CD8-positive, alpha-beta memory T cell (primary cell): ENCODE measurements around the gene TTLL10. TPM values are rescaled to one million over a fixed set of nuclear protein-coding genes. Genes with fewer than 3 reads are reported as not detected.

ENCODE experiments used
- CTCF ChIA-PET: fragments of 350-600 bp; sonication (Branson Sonifier 250); formaldehyde crosslinking; loops from one replicate; lab custom pipeline; 2021; ENCODE audit warnings: antibody characterized with exemption; lab: Charles Lee
- POLR2A ChIA-PET: fragments of 350-600 bp; sonication (Branson Sonifier 250); formaldehyde crosslinking; loops from one replicate; lab custom pipeline; 2021; ENCODE audit warnings: antibody characterized with exemption; lab: Charles Lee
- DNase-seq, 5 donors: peaks; one replicate each; pipeline versions ENCODE4 v3.0.0 to v3.0.0-alpha.2; 2020 to 2022; ENCODE audit warnings: mixed read lengths in 1 of 5
- H3K27ac ChIP-seq: one replicate; pipeline ENCODE4 v1.7.0; 2013; ENCODE audit warnings: low read depth, mild to moderate bottlenecking, low read length, moderate library complexity
- H3K27me3 ChIP-seq: 2 replicates; pipeline ENCODE4 v1.7.0; 2013; ENCODE audit warnings: low read length, mild to moderate bottlenecking; ENCODE audit not compliant: insufficient read depth, poor library complexity, severe bottlenecking
- H3K36me3 ChIP-seq: 2 replicates; pipeline ENCODE4 v1.7.0; 2013; ENCODE audit warnings: mild to moderate bottlenecking, low read length, moderate library complexity; ENCODE audit not compliant: insufficient read depth
- H3K4me1 ChIP-seq: 2 replicates; pipeline ENCODE4 v1.7.0; 2013; ENCODE audit warnings: mild to moderate bottlenecking, low read length, moderate library complexity; ENCODE audit not compliant: insufficient read depth
- H3K4me3 ChIP-seq: 2 replicates; pipeline ENCODE4 v1.7.0; 2013; ENCODE audit warnings: mild to moderate bottlenecking, low read length
- H3K9me3 ChIP-seq: 2 replicates; pipeline ENCODE4 v1.7.0; 2013; ENCODE audit warnings: mild to moderate bottlenecking, low read length
- H3K27ac Mint-ChIP-seq, 8 donors: one replicate each; pipeline ENCODE4 v1.8.0; 2020 to 2021; ENCODE audit warnings: mixed read lengths in 8 of 8, mild to moderate bottlenecking in 6 of 8, inconsistent platforms in 3 of 8, moderate library complexity in 3 of 8
- H3K27me3 Mint-ChIP-seq, 2 donors: one replicate each; pipeline ENCODE4 v1.8.0; 2020 to 2021; ENCODE audit warnings: mixed read lengths in 2 of 2, mild to moderate bottlenecking in 1 of 2, moderate library complexity in 1 of 2
- H3K36me3 Mint-ChIP-seq, 3 donors: one replicate each; pipeline ENCODE4 v1.8.0; 2020 to 2021; ENCODE audit warnings: mixed read lengths in 3 of 3, inconsistent platforms in 1 of 3, mild to moderate bottlenecking in 1 of 3
- H3K4me1 Mint-ChIP-seq, 3 donors: one replicate each; pipeline ENCODE4 v1.8.0; 2020 to 2021; ENCODE audit warnings: mixed read lengths in 3 of 3, inconsistent platforms in 1 of 3, mild to moderate bottlenecking in 1 of 3
- H3K4me3 Mint-ChIP-seq, 7 donors: one replicate each; pipeline ENCODE4 v1.8.0; 2020 to 2021; ENCODE audit warnings: mixed read lengths in 7 of 7, mild to moderate bottlenecking in 6 of 7, moderate library complexity in 4 of 7, inconsistent platforms in 2 of 7
- H3K9me3 Mint-ChIP-seq, 5 donors: one replicate each; pipeline ENCODE4 v1.8.0; 2020 to 2022; ENCODE audit warnings: mixed read lengths in 5 of 5, mild to moderate bottlenecking in 3 of 5, moderate library complexity in 2 of 5, inconsistent platforms in 1 of 5
- polyA plus RNA-seq: library from polyadenylated mRNA; unstranded; fragments of 300-500 nt; fragmentation: Illumina TruSeq; gene quantifications from one replicate; pipeline ENCODE4 v1.2.3, GENCODE V29; 2021
- total RNA-seq, 2 experiments: library from RNA; stranded (reverse); gene quantifications; one replicate each; pipeline ENCODE4 v1.2.3, GENCODE V29; 2021

TTLL10 gene
- total and polyA plus RNA-seq, 3 experiments from 2014 or later = not detected

GRCh38 chr1:1198423-1199140 lies 24.9 kb downstream of the TTLL10 start:
- CTCF ChIA-PET = no interaction called here
- Histone ChIP-seq H3K27me3 (no peaks in the 10 kb centered on the region), H3K4me1 (peaks cover 7% of the 10 kb centered on the region), H3K4me3 (no peak overlapping the region), H3K27ac (no peak overlapping the region), H3K36me3 (no peaks in the 10 kb centered on the region), H3K9me3 (peaks cover 4% of the 10 kb centered on the region)
- Mint-ChIP-seq H3K4me3 (no peak overlapping the region), H3K9me3 (peaks cover 4 to 12% (median 7%) of the 10 kb centered on the region in 5 donors), H3K27me3 (peaks cover 0 to 2% of the 10 kb centered on the region in 2 donors), H3K27ac (peak overlapping the region in 2 of 8 donors; percentile 11 to 47), H3K36me3 (no peaks in the 10 kb centered on the region), H3K4me1 (peaks cover 0 to 8% (median 0%) of the 10 kb centered on the region in 3 donors)
- DNase-seq = peak in 1 of 5 donors; percentile 0
- POLR2A ChIA-PET = no interaction called here

- CTCF ChIA-PET = no interaction called here
- Mint-ChIP-seq H3K4me1 (peaks cover 0 to 8% (median 0%) of the 10 kb centered on the region in 3 donors), H3K4me3 (peak overlapping the region; percentile 30 to 79 (median 59)), H3K27ac (peak overlapping the region in 7 of 8 donors; percentile 29 to 87 (median 81)), H3K27me3 (peaks cover 0 to 2% of the 10 kb centered on the region in 2 donors), H3K36me3 (no peaks in the 10 kb centered on the region), H3K9me3 (peaks cover 4 to 9% (median 7%) of the 10 kb centered on the region in 5 donors)
- peaks cover 4% of the 10 kb centered on the region for H3K9me3 ChIP-seq
- H3K27me3 ChIP-seq = no peaks in the 10 kb centered on the region
- H3K4me1 ChIP-seq = peaks cover 7% of the 10 kb centered on the region
- POLR2A ChIA-PET = no interaction called here
- no peaks in the 10 kb centered on the region for H3K36me3 ChIP-seq
- peak in 2 of 5 donors; percentile 1 to 43 for DNase-seq
- no peak overlapping the region for H3K4me3 ChIP-seq
- H3K27ac ChIP-seq = no peak overlapping the region
Measured at GRCh38 chr1:1199141-1199960, 25.7 kb downstream of the TTLL10 start.

- Mint-ChIP-seq H3K27me3 (peaks cover 0 to under 1% of the 10 kb centered on the region in 2 donors), H3K27ac (peak overlapping the region in 7 of 8 donors; percentile 29 to 87 (median 84)), H3K4me1 (peaks cover 0 to 8% (median 0%) of the 10 kb centered on the region in 3 donors), H3K9me3 (peaks cover under 1 to 6% (median 1%) of the 10 kb centered on the region in 5 donors), H3K36me3 (no peaks in the 10 kb centered on the region), H3K4me3 (peak overlapping the region; percentile 30 to 79 (median 63))
- no peaks in the 10 kb centered on the region for H3K27me3 ChIP-seq
- no peaks in the 10 kb centered on the region for H3K9me3 ChIP-seq
- no peak overlapping the region for H3K27ac ChIP-seq
- DNase-seq = peak in 1 of 5 donors; percentile 53
- no peaks in the 10 kb centered on the region for H3K36me3 ChIP-seq
- H3K4me1 ChIP-seq = peaks cover 7% of the 10 kb centered on the region
- ChIA-PET CTCF (no interaction called here), POLR2A (no interaction called here)
- H3K4me3 ChIP-seq = no peak overlapping the region
Measured at GRCh38 chr1:1199961-1200875, 26.5 kb downstream of the TTLL10 start.

GRCh38 chr1:1200876-1201810 lies 27.5 kb downstream of the TTLL10 start:
- POLR2A ChIA-PET = no interaction called here
- peak overlapping the region; percentile 31 for H3K27ac ChIP-seq
- no peak overlapping the region for H3K4me3 ChIP-seq
- no peaks in the 10 kb centered on the region for H3K27me3 ChIP-seq
- H3K36me3 ChIP-seq = no peaks in the 10 kb centered on the region
- peaks cover 7% of the 10 kb centered on the region for H3K4me1 ChIP-seq
- H3K9me3 ChIP-seq = no peaks in the 10 kb centered on the region
- peak; percentile 80 to 89 (median 84) for DNase-seq
- H3K4me1 Mint-ChIP-seq = peaks cover 0 to 8% (median 0%) of the 10 kb centered on the region in 3 donors
- CTCF ChIA-PET = no interaction called here
- H3K27ac Mint-ChIP-seq = peak overlapping the region in 3 of 8 donors; percentile 45 to 87 (median 65)
- no peaks in the 10 kb centered on the region for H3K9me3 Mint-ChIP-seq
- H3K4me3 Mint-ChIP-seq = peak overlapping the region in 3 of 7 donors; percentile 40 to 88 (median 59)
- H3K36me3 Mint-ChIP-seq = no peaks in the 10 kb centered on the region
- no peaks in the 10 kb centered on the region for H3K27me3 Mint-ChIP-seq

DNA sequence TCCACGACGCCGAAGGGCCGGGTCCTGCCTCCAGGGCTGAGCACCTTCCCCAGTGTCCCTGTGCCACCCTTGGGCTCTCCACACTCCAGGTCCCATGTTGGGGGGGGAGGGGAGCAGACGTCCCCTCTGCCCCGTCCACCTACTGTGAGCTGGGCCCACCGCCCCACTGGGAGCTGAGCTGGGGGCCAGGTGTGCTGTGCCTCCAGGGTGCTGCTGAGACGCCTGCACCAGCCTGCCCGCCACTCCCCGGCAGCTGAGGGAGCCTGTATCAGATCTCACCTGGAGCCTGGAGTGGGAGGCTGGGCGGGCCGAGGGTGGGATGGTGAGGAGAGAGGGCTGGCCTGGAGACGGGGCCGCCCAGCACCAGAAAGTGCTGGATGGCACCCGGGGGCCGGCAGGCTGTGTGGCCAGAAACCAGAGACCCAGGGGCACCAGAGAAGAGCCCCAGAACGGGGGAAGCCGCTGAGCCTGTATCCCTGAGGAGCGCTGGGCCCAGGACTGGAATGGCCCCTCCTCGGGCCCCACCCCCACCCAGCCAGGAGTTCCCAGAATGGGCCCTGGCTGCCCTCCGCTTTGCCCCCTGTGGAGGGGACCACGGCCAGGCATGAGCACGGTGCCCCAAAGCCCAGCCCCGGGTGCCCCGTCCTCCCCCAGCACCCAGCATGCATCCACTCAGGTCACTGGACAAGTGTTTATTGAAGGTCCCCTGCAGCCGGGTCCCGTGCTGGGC lies 29.3 kb downstream of the TTLL10 start:
- no peaks in the 10 kb centered on the region for H3K36me3 ChIP-seq
- H3K27ac Mint-ChIP-seq = peak overlapping the region in 2 of 8 donors; percentile 4 to 89
- H3K4me3 Mint-ChIP-seq = no peak overlapping the region
- no peaks in the 10 kb centered on the region for H3K9me3 ChIP-seq
- no peak overlapping the region for H3K4me3 ChIP-seq
- no peaks in the 10 kb centered on the region for H3K27me3 ChIP-seq
- H3K4me1 Mint-ChIP-seq = peaks cover 3 to 17% (median 3%) of the 10 kb centered on the region in 3 donors
- H3K27me3 Mint-ChIP-seq = no peaks in the 10 kb centered on the region
- CTCF ChIA-PET = no interaction called here
- DNase-seq = peak in 2 of 5 donors; percentile 1 to 47
- POLR2A ChIA-PET = no interaction called here
- no peaks in the 10 kb centered on the region for H3K9me3 Mint-ChIP-seq
- H3K36me3 Mint-ChIP-seq = no peaks in the 10 kb centered on the region
- no peak overlapping the region for H3K27ac ChIP-seq
- H3K4me1 ChIP-seq = peaks cover 24% of the 10 kb centered on the region

GRCh38 chr1:1203561-1204424 lies 30.1 kb downstream of the TTLL10 start:
- Histone ChIP-seq H3K27me3 (no peaks in the 10 kb centered on the region), H3K36me3 (no peaks in the 10 kb centered on the region), H3K9me3 (no peaks in the 10 kb centered on the region), H3K4me3 (no peak overlapping the region), H3K4me1 (peaks cover 27% of the 10 kb centered on the region), H3K27ac (no peak overlapping the region)
- POLR2A ChIA-PET = no interaction called here
- DNase-seq = peak in 1 of 5 donors; percentile 46
- H3K4me1 Mint-ChIP-seq = peaks cover 7 to 25% (median 10%) of the 10 kb centered on the region in 3 donors
- CTCF ChIA-PET = no interaction called here
- no peaks in the 10 kb centered on the region for H3K9me3 Mint-ChIP-seq
- peak overlapping the region in 1 of 7 donors; percentile 16 for H3K4me3 Mint-ChIP-seq
- H3K27me3 Mint-ChIP-seq = no peaks in the 10 kb centered on the region
- H3K36me3 Mint-ChIP-seq = no peaks in the 10 kb centered on the region
- peak overlapping the region in 2 of 8 donors; percentile 43 to 65 for H3K27ac Mint-ChIP-seq
